Measurements from ENCODE around the gene SPEF1. TPM values are rescaled to one million over a fixed set of nuclear protein-coding genes. Genes with fewer than 3 reads are reported as not detected.

SPEF1 gene
- total and polyA plus RNA-seq, 2 of the 13 experiments (the other 11 are each of a cell fraction or from before 2014, with no cell fraction given) = 0.11 to 0.27 TPM

DNA sequence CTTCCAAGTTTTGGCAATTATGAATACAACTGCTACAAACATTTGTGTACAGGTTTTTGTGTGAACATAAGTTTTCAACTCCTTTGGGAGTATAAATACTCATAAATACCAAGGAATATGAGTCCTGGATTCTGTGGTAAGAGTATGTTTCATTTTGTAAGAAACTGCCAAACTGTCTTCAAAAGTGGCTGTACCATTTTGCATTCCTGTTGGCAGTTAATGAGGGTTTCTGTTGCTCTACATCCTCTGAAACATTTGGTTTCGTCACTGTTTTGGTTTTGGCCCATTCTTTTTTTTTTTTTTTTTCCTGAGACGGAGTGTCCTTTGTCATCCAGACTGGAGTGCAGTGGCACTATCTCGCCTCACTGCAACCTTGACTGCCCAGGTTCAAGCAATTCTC, 47.5 kb upstream of the SPEF1 start (continued):
- TF ChIP-seq, protein P1, sequence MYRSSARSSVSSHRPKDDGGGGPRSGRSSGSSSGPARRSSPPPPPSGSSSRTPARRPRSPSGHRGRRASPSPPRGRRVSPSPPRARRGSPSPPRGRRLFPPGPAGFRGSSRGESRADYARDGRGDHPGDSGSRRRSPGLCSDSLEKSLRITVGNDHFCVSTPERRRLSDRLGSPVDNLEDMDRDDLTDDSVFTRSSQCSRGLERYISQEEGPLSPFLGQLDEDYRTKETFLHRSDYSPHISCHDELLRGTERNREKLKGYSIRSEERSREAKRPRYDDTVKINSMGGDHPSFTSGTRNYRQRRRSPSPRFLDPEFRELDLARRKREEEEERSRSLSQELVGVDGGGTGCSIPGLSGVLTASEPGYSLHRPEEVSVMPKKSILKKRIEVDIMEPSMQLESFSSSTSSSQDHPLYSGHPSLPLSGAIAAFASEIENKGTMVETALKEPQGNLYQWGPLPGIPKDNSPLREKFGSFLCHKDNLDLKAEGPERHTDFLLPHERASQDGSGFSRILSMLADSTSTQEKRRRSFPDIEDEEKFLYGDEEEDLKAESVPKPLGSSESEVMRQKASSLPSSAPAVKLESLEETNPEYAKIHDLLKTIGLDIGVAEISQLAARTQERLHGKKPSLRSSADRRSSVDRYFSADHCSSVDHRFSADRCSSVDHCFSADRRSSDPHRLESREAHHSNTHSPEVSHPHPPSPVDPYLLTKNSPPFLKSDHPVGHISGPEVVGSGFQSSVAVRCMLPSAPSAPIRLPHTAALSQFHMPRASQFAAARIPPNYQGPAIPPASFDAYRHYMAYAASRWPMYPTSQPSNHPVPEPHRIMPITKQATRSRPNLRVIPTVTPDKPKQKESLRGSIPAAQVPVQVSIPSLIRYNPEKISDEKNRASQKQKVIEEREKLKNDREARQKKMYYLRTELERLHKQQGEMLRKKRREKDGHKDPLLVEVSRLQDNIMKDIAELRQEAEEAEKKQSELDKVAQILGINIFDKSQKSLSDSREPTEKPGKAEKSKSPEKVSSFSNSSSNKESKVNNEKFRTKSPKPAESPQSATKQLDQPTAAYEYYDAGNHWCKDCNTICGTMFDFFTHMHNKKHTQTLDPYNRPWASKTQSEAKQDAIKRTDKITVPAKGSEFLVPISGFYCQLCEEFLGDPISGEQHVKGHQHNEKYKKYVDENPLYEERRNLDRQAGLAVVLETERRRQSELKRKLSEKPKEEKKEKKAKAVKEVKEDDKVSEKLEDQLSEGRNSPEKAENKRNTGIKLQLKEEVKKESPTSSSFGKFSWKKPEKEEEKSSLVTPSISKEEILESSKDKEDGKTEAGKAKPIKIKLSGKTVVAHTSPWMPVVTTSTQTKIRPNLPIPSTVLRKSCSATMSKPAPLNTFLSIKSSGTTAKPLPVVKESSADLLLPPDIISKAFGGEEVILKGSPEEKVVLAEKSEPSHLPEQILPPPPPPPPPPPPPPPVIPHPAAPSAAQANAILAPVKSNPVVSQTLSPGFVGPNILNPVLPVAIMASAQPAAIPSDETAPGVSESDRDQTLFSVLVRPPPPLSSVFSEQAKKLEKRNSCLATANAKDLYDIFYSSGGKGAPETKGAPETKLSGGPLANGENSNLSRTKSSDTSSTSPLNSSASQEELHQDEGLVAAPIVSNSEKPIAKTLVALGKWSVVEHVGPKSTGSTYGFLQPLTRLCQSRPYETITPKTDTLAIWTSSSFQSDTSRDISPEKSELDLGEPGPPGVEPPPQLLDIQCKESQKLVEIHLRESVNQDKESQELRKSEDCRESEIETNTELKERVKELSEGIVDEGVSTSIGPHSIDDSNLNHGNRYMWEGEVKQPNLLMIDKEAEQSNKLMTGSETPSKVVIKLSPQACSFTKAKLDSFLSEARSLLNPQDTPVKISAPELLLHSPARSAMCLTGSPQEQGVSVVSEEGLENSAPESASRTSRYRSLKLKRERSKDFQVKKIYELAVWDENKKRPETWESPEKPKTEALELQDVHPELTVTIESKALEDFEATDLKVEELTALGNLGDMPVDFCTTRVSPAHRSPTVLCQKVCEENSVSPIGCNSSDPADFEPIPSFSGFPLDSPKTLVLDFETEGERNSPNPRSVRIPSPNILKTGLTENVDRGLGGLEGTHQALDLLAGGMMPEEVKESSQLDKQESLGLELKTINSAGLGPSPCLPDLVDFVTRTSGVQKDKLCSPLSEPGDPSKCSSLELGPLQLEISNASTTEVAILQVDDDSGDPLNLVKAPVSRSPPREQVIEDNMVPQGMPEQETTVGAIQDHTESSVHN (CRISPR knock-in tag; IDR thresholded peaks at IDR 0.05) = no peak
- TF ChIP-seq FOXM1 (CRISPR knock-in tag; IDR thresholded peaks at IDR 0.05) (no peak), PHB2 (IDR thresholded peaks at IDR 0.05; ENCODE audit: partially characterized antibody) (no peak), KLF12 (CRISPR knock-in tag; IDR thresholded peaks at IDR 0.05; ENCODE audit: borderline replicate concordance) (no peak), SAFB2 (CRISPR knock-in tag; IDR thresholded peaks at IDR 0.05; ENCODE audit: borderline replicate concordance, low read depth) (no peak), RARG (CRISPR knock-in tag; IDR thresholded peaks at IDR 0.05; ENCODE audit: low read depth) (no peak), ZNF777 (CRISPR knock-in tag; IDR thresholded peaks at IDR 0.05) (no peak), HOXA3 (CRISPR knock-in tag; IDR thresholded peaks at IDR 0.05) (no peak), CBX2 (IDR thresholded peaks at IDR 0.05; ENCODE audit: low read depth, low read length) (no peak), CBX2 (CRISPR knock-in tag; IDR thresholded peaks at IDR 0.05; ENCODE audit: low read depth) (no peak)
- TF ChIP-seq, protein P2, sequence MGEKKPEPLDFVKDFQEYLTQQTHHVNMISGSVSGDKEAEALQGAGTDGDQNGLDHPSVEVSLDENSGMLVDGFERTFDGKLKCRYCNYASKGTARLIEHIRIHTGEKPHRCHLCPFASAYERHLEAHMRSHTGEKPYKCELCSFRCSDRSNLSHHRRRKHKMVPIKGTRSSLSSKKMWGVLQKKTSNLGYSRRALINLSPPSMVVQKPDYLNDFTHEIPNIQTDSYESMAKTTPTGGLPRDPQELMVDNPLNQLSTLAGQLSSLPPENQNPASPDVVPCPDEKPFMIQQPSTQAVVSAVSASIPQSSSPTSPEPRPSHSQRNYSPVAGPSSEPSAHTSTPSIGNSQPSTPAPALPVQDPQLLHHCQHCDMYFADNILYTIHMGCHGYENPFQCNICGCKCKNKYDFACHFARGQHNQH (CRISPR knock-in tag; IDR thresholded peaks at IDR 0.05) = no peak
- TF ChIP-seq, protein P3, sequence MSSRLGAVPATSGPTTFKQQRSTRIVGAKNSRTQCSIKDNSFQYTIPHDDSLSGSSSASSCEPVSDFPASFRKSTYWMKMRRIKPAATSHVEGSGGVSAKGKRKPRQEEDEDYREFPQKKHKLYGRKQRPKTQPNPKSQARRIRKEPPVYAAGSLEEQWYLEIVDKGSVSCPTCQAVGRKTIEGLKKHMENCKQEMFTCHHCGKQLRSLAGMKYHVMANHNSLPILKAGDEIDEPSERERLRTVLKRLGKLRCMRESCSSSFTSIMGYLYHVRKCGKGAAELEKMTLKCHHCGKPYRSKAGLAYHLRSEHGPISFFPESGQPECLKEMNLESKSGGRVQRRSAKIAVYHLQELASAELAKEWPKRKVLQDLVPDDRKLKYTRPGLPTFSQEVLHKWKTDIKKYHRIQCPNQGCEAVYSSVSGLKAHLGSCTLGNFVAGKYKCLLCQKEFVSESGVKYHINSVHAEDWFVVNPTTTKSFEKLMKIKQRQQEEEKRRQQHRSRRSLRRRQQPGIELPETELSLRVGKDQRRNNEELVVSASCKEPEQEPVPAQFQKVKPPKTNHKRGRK (CRISPR knock-in tag; IDR thresholded peaks at IDR 0.05) = no peak
